GM12891 (cell line): ENCODE data around the gene ZNF337.

Experiments
- PAX5 ChIP-seq: IDR thresholded peaks from 2 replicates; pipeline ENCODE4 v1.6.1; 2011; ENCODE audit warnings: low read length, moderate library complexity, mild to moderate bottlenecking; ENCODE audit not compliant: insufficient read depth, severe bottlenecking
- POLR2A ChIP-seq: IDR thresholded peaks from 2 replicates; pipeline ENCODE4 v1.6.1; 2011; ENCODE audit warnings: low read depth, low read length, control low read depth
- POLR2AphosphoS5 ChIP-seq: IDR thresholded peaks from 2 replicates; pipeline ENCODE4 v1.6.1; 2011; ENCODE audit warnings: low read depth, low read length, control low read depth
- POU2F2 ChIP-seq: IDR thresholded peaks from 2 replicates; pipeline ENCODE4 v1.6.1; 2011; ENCODE audit warnings: low read depth, mild to moderate bottlenecking, control low read depth, low read length, moderate library complexity
- SPI1 ChIP-seq: IDR thresholded peaks from 2 replicates; pipeline ENCODE4 v1.6.1; 2011; ENCODE audit warnings: low read depth, low read length, control low read depth
- TAF1 ChIP-seq: IDR thresholded peaks from 2 replicates; pipeline ENCODE4 v1.6.1; 2011; ENCODE audit warnings: low read depth, low read length, control low read depth

DNA sequence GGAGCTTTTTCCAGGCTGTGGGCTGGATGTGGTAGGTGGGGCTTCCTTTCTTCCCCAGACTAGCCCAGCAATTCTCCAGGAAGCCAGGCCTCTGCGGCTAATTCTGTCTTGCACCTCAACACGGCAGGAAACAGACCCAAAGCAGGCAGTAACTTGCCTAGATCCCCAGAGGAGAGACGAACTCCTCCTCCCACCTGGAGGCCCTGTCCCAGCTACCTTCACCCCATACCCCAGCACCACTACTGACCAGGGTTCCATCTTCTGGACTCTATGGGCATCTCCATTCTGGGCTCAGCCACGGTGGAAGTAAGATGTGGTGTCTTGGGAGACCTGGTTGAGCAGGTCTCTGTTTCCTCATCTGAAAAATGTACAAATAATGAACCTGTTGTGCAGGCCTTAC is 48.4 kb upstream of the ZNF337 start:
- TF ChIP-seq POLR2AphosphoS5 (no peak), POLR2A (no peak), TAF1 (no peak), PAX5 (no peak), SPI1 (no peak), POU2F2 (no peak)
